ENCODE data around the gene ZNF385B. TPM values are rescaled to one million over a fixed set of nuclear protein-coding genes. Genes with fewer than 3 reads are reported as not detected.
"Not testable (repeated sequence)": the region's sequence is repeated elsewhere in the genome, so short reads cannot be mapped to it uniquely, and the experiment has no call there.

Gene ZNF385B
- total RNA-seq, 1 donor from 2014 or later, result 0.89 TPM

DNA sequence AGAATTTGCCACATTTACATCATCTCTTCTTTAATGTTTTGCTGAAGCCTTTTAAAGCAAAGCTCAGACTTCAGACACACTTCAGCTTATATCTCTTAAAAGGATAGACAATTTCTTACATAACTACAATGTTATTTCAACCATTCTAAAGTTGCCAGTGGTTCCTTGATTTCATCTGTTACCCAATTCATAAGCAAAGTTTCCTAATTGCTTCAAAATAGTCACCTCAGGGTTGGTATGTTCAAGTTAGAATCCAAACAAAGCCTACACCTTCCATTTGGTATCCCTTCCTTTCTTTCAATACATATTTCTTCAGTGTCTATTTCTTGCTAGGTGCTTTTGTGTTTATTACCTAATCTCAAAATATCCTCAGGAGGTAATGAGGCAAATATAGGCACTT lies 60.6 kb downstream of the ZNF385B start:
- no peak for DNase-seq

DNA sequence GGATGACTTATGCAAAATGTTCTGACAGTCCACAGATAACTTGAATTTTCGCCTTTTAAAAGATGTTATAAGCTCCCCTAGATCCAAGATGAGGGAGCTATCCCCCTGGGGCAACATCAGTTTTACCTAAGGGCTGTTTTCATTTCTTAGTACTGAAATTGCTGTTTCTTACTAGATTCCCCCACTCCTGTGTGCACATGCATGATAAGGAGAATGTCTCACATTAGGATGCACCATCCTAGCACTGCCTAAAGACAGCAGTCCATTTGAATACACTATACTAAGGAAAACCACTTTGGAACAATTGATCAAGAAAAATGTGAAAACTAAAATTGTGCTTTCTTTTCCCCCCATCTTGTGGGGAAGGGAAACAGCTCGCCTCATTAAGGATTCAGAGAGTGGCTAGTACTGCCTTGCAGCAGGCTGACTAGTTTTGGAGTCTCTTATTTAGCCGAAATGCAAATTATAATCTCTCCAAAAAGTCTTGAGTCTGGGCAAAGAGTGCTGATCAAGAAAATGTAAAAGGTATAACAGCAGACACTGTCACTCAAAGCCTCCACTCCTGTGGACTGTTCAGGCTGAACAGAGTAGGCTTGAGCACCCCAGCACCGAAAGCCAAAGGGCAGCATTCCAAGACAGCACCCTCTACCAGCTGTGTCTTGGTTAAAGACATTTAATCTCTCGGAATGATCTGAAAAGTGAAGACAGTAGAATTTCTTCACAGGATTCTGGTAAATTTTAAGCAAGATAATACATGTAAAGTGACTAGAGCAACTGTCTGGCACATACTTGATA lies 65.0 kb downstream of the ZNF385B start:
- DNase-seq, result no peak

DNA sequence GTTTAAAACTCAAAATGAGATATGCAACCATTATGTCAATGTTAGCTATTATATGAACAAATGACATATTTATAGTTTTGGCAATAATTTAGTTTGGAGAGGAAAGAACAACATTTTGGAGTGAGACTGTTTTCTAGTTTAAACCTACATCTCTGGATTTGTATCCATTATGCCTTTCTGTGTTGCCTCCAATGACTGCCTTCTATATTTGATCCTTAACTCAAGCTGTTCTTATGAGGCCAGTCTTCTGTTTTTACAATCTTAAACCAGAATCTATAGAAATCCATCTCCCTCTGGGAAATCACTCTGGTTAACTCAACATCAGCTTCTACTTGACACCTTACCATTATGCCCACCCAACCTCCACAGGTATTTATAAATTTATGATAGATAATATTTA lies 67.5 kb downstream of the ZNF385B start:
- no peak for DNase-seq

- no peak for DNase-seq
Observed at GRCh38 chr2:179793238-179793637, 68.2 kb downstream of the ZNF385B start.

DNA sequence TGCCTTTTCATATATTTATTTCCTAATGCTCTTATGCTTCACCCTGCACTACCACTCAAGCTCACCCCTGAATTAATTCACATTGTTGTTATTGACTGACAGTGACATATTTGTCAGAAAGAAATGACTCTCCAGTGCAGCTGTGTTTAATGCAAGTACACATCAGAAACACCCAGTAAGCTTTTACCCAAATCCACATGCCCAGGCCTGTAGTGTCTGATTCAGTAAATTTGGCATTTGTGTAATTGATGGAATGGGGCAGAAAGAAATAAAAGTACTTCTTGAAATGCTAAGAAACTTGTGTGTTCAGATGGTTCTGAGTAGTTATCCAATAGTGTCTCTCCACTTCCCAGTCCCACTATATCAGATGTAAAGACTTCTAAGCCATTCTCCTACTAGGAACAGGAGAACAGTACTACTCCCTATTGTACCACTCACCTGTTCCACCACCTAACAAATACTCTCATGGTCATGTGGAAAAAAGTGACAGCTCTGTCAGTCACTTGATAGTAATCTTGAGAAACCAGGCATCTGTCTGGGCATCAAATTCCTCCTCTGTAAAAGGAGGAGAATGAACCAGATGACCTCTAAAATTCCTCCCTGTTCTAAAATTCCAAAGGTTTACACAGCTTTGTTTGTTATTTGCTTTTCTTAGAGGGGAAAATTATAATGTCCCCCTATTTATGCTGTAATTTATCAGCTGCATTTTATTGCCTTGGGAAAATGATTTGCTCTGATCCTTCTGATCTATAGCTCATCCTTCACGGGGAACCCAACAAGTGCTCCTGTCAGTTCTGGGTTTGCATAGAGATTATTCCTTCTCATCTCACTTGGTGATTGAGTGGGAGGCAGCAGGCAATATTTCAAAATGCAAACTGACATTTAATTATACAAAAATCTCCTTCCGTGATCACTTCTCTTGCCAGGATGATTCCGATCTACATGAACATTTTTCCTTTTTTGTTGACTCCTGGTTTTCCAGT lies 70.9 kb downstream of the ZNF385B start:
- no peak for DNase-seq

GRCh38 chr2:179788104-179788503 lies 73.3 kb downstream of the ZNF385B start:
- no peak for DNase-seq

DNA sequence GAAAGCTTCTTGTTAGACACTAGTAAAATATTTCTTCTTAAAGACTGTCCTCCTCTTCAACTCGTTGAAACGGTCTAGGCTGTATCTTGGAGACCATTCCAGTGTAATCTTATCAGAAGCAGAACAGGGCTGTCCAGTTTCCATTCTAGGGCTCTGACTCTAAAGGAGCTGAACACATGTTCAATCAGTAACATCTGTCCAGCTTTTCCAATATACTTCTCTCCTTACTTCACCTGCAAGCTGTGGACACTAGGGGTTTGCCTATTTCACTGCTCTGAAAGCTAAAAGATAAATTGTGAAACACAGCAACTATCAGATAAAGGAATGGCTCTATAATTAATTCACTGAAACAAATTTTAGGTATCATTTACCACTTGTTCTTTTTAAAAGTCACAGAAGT lies 73.8 kb downstream of the ZNF385B start:
- no peak for DNase-seq

- no peak for DNase-seq
Observed at GRCh38 chr2:179785902-179786301, 75.5 kb downstream of the ZNF385B start.

GRCh38 chr2:179782346-179782745 lies 79.1 kb downstream of the ZNF385B start:
- DNase-seq, result not testable (repeated sequence)

GRCh38 chr2:179773986-179774385 lies 87.4 kb downstream of the ZNF385B start:
- DNase-seq, result no peak

- DNase-seq, result no peak
Observed at GRCh38 chr2:179772346-179772745, 89.1 kb downstream of the ZNF385B start.

DNA sequence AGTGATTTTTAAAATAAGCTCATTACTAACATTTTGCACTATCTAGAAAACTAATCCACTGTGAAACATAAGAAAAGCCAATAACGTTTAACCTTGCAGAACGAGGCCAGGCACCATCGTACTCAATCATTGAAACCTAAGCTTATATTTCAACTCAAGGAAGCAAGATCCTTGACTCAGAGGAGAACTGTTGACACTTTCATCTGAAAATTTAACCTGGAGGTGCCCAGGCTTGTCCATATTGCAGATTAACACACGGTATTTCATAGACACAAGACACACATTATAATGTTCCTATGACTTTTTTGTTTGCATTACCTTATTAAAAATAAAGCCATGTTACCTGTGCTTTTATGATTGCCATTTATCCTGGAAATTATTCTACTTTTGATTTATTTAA lies 89.6 kb downstream of the ZNF385B start:
- no peak for DNase-seq

GRCh38 chr2:179770029-179770428 lies 91.4 kb downstream of the ZNF385B start:
- no peak for DNase-seq

GRCh38 chr2:179769323-179769722 lies 92.1 kb downstream of the ZNF385B start:
- DNase-seq, result no peak

DNA sequence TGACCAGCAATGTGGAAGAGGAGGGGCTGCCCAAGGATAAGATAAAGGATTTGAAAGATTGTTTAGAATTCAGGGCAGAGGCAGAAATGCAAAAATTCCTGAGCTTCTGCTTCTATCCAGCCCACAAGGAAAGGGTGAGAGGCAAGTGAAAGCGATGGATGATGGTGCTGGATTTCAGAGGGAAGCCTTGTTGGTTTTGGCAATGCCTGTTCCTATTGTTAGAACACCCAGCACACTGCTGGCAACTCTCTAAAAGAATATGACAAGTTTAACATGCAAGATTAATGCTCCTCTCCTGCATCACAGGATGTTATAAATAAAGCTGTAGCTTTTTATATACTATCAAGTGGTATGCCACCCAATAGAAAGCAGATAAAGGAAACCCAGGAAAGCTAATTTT lies 92.6 kb downstream of the ZNF385B start:
- no peak for DNase-seq

DNA sequence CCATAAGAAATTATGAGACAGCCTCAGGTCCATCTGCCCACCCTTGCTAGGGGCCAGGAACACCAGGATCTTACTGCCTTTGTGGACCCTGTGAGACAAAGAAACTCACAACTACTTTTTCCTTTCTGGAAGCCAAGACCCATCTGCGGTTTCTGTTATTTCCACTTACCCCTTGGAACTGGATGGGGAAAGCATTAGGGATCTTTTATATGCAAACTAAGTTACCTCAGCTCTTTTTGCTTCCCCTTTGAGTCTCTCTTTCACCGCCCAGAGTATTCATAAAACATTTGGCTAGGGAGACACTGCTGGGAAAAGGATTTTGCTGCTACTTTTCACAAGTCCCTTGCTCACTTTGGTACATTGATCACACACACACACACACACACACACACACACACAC lies 95.7 kb downstream of the ZNF385B start:
- no peak for DNase-seq

DNA sequence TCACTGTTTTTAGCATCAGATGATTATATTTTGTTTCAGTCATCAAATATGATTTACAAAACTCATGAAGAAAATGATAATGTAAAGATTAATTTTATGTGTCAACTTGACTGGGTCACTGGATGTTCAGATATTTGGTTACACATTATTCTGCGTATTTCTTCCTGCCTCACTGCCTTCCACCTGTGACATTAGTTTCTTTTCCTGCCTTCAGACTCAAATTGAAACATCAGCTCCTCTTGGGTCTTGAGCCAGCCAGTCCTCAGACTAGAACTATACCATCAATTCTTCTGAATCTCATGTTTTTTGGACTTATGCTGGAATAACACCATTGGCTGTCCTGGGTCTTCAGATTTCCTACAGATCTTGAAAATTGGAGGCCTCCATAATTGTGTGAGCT lies 96.7 kb downstream of the ZNF385B start:
- DNase-seq, result no peak

- DNase-seq, result no peak
Observed at GRCh38 chr2:179758636-179759035, 102.8 kb downstream of the ZNF385B start.

GRCh38 chr2:179751163-179751809 lies 110.1 kb downstream of the ZNF385B start:
- DNase-seq, result no peak

- DNase-seq, result no peak
Observed at GRCh38 chr2:179749210-179749609, 112.2 kb downstream of the ZNF385B start.

DNA sequence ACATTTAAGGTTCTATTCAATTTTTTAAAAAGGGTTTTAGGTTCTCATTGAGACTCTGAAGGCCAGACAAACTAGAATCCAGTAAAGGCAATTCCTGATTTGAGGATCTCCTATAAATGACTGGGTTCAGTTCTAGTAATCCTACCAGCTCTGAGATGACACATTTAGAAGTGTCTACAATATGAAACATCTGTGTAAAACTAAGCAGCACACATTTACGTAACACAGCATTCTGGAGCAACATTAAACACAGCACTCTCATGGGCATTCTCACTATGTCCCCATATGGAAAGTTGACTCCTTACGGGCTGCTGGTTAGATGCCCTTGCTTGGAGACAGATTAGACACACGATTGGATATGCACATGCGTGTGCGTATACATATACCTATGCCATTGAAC lies 114.4 kb downstream of the ZNF385B start:
- no peak for DNase-seq

- DNase-seq, result no peak
Observed at GRCh38 chr2:179745635-179746256, 115.7 kb downstream of the ZNF385B start.
